Loucy (cell line): ENCODE results near the gene REL.

Experiments
- H2AFZ ChIP-seq: fragments of 200-600 bp; sonication (generic); 2 replicates; pipeline ENCODE4 v1.6.0; 2016; ENCODE audit warnings: antibody characterized with exemption, mild to moderate bottlenecking, low read length, moderate library complexity
- H3F3A ChIP-seq: fragments of 200-600 bp; 2 replicates; pipeline ENCODE4 v1.6.0; 2016; ENCODE audit warnings: antibody characterized with exemption, low read depth, mild to moderate bottlenecking
- H3K27me3 ChIP-seq: fragments of 200-600 bp; sonication (generic); 2 replicates; pipeline ENCODE4 v1.6.1; 2014; ENCODE audit warnings: low read length, mild to moderate bottlenecking; ENCODE audit not compliant: insufficient read depth, poor library complexity, severe bottlenecking
- H3K36me3 ChIP-seq: fragments of 200-600 bp; sonication (generic); 2 replicates; pipeline ENCODE4 v1.6.1; 2016; ENCODE audit warnings: low read length; ENCODE audit not compliant: insufficient read depth
- H3K4me1 ChIP-seq: fragments of 200-600 bp; sonication (generic); 2 replicates; pipeline ENCODE4 v1.5.1; 2014; ENCODE audit warnings: low read length, mild to moderate bottlenecking; ENCODE audit not compliant: insufficient read depth, poor library complexity, severe bottlenecking
- H3K4me2 ChIP-seq: fragments of 200-600 bp; sonication (generic); 2 replicates; pipeline ENCODE4 v1.6.0; 2014; ENCODE audit warnings: antibody characterized with exemption, low read length, low read depth, mild to moderate bottlenecking; ENCODE audit not compliant: poor library complexity, severe bottlenecking
- H3K4me3 ChIP-seq: fragments of 200-600 bp; sonication (generic); 2 replicates; pipeline ENCODE4 v1.5.1; 2014; ENCODE audit warnings: low read length, mild to moderate bottlenecking, mixed read lengths; ENCODE audit not compliant: poor library complexity, severe bottlenecking
- H3K79me2 ChIP-seq: fragments of 200-600 bp; sonication (generic); 2 replicates; pipeline ENCODE4 v1.6.1; 2014; ENCODE audit warnings: low read length; ENCODE audit not compliant: insufficient read depth
- H3K9ac ChIP-seq: fragments of 200-600 bp; sonication (generic); 2 replicates; pipeline ENCODE4 v1.6.0; 2014; ENCODE audit warnings: mild to moderate bottlenecking, low read depth, low read length, moderate library complexity; ENCODE audit not compliant: poor library complexity, severe bottlenecking
- H3K9me2 ChIP-seq: fragments of 200-600 bp; sonication (generic); replicated peaks from 2 replicates; pipeline ENCODE4 v1.6.1; 2016; ENCODE audit warnings: low read depth, low read length, mixed read lengths
- H3K9me3 ChIP-seq: fragments of 200-600 bp; sonication (generic); 2 replicates; pipeline ENCODE4 v1.6.1; 2014; ENCODE audit warnings: mild to moderate bottlenecking, antibody characterized with exemption, low read length, low read depth; ENCODE audit not compliant: insufficient read depth
- H4K20me1 ChIP-seq: fragments of 200-600 bp; sonication (generic); 2 replicates; pipeline ENCODE4 v1.6.0; 2014; ENCODE audit warnings: antibody characterized with exemption, low read length, mild to moderate bottlenecking; ENCODE audit not compliant: insufficient read depth, poor library complexity, severe bottlenecking
- EZH2phosphoT487 ChIP-seq: fragments of 200-600 bp; IDR thresholded peaks from 2 replicates; pipeline ENCODE4 v1.6.1; 2018; ENCODE audit warnings: antibody characterized with exemption, mild to moderate bottlenecking, moderate library complexity, borderline replicate concordance
- TF ChIP-seq, protein P1 (sequence below): fragments of 200-600 bp; sonication (generic); conservative IDR thresholded peaks from 2 replicates; pipeline ENCODE4 v1.5.1; 2014; ENCODE audit warnings: mild to moderate bottlenecking, antibody characterized with exemption, low read length

REL gene

DNA sequence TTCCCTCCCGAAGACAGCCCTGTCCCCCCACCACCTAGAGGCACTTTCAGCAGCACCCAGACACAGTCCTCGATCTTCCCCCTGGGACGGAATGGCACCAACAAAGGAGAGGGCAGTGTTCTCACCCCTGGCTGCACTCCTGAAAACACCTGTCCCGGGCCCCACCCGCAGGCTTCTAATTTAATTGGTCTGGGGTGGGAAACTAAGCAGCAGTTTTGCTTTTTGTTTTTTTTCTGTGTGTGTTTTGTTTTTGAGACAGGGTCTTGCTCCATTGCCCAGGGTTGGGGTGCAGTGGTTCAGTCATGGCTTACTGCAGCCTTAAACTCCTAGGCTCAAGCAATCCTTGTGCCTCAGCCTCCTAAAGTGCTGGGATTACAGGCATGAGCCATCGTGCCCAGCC, 38.4 kb upstream of the REL start:
- Histone ChIP-seq H2AFZ (peak overlapping the region; percentile 20; the same call in 1 of the 2 replicates), H3K79me2 (no peaks in the 10 kb centered on the region), H3K4me2 (no peak overlapping the region), H3K4me1 (peaks cover 55% of the 10 kb centered on the region), H3K9me2 (no peaks in the 10 kb centered on the region), H3K9ac (peak overlapping the region; percentile 22), H3F3A (peaks cover 17% of the 10 kb centered on the region), H4K20me1 (no peaks in the 10 kb centered on the region), H3K4me3 (no peak overlapping the region), H3K27me3 (no peaks in the 10 kb centered on the region), H3K36me3 (no peaks in the 10 kb centered on the region), H3K9me3 (no peaks in the 10 kb centered on the region)
- TF ChIP-seq EZH2phosphoT487 = no peak
- TF ChIP-seq, protein P1, sequence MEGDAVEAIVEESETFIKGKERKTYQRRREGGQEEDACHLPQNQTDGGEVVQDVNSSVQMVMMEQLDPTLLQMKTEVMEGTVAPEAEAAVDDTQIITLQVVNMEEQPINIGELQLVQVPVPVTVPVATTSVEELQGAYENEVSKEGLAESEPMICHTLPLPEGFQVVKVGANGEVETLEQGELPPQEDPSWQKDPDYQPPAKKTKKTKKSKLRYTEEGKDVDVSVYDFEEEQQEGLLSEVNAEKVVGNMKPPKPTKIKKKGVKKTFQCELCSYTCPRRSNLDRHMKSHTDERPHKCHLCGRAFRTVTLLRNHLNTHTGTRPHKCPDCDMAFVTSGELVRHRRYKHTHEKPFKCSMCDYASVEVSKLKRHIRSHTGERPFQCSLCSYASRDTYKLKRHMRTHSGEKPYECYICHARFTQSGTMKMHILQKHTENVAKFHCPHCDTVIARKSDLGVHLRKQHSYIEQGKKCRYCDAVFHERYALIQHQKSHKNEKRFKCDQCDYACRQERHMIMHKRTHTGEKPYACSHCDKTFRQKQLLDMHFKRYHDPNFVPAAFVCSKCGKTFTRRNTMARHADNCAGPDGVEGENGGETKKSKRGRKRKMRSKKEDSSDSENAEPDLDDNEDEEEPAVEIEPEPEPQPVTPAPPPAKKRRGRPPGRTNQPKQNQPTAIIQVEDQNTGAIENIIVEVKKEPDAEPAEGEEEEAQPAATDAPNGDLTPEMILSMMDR = no peak

DNA sequence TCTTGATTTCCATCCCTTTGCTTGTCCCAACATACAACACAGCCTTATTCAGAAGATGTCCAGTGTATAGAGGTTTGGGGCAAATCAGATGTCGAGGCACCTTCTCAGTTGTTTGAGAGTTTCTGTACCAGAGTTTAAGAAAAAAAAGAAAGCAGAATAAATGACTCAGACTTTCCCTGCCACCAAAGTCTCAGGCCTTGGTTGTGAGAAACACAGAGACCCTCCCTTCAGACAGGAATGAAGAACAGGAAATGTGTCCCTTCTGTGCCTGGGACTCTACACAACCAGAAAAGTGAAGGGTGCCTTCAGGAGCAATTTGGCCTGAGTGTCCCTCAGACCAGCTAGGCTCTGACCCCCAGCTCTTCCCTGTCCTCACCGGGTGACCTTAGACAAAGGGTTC, 37.3 kb upstream of the REL start:
- Histone ChIP-seq H2AFZ (peak overlapping the region; percentile 20; the same call in 1 of the 2 replicates), H4K20me1 (no peaks in the 10 kb centered on the region), H3K79me2 (no peaks in the 10 kb centered on the region), H3K27me3 (no peaks in the 10 kb centered on the region), H3K4me3 (no peak overlapping the region), H3K9me2 (no peaks in the 10 kb centered on the region), H3K9me3 (no peaks in the 10 kb centered on the region), H3K4me2 (peak overlapping the region; percentile 23), H3K4me1 (peaks cover 48% of the 10 kb centered on the region), H3K9ac (peak overlapping the region; percentile 1), H3F3A (peaks cover 17% of the 10 kb centered on the region), H3K36me3 (no peaks in the 10 kb centered on the region)
- TF ChIP-seq EZH2phosphoT487 = no peak
- TF ChIP-seq, protein P1 = no peak

DNA sequence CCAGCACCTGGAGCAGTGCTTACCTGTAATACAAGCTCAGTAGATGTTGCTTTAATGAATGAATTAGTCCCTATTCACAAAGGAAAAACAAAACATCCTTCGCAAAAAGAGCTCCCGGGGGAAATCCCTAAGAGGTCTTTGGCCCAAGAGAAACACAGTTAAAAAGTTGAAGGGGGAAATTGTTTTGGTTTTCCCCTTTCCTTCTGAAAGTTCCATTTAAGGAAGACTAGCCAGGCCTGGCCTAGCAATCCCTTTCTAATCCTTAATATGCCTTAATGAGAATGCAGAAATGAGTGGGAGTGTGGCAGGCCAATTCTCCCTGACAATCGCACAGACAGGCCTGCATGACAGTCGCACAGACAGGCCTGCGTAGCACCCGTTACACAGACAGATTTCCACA, 33.5 kb upstream of the REL start:
- Histone ChIP-seq H2AFZ (peak overlapping the region; percentile 44; the same call in 1 of the 2 replicates), H3K4me2 (no peak overlapping the region), H3K4me1 (peaks cover 29% of the 10 kb centered on the region), H3K9me3 (no peaks in the 10 kb centered on the region), H3K9me2 (no peaks in the 10 kb centered on the region), H3F3A (no peaks in the 10 kb centered on the region), H4K20me1 (no peaks in the 10 kb centered on the region), H3K27me3 (no peaks in the 10 kb centered on the region), H3K79me2 (no peaks in the 10 kb centered on the region), H3K36me3 (no peaks in the 10 kb centered on the region), H3K9ac (no peak overlapping the region), H3K4me3 (no peak overlapping the region)
- no peak for TF ChIP-seq EZH2phosphoT487
- TF ChIP-seq, protein P1 = no peak
